Right renal pelvis (tissue), 4 donors: ENCODE data around the gene LPP. TPM values are rescaled to one million over a fixed set of nuclear protein-coding genes. Genes with fewer than 3 reads are reported as not detected.

Experiments
- DNase-seq, 4 donors: peaks; one replicate each; pipeline ENCODE4 v3.0.0-alpha.2; 2013; ENCODE audit warnings: low read depth in 4 of 4, low spot score in 3 of 4, missing footprints in 1 of 4
- polyA plus RNA-seq, 4 donors: library from polyadenylated mRNA; unstranded; fragments of 120-200 nt; gene quantifications; one replicate each; pipeline ENCODE4 v1.2.1, GENCODE V29; 2013; ENCODE audit not compliant: insufficient read length in 4 of 4

LPP gene
- polyA plus RNA-seq, 4 donors: 24.5 to 29.6 (median 25.6) TPM

- DNase-seq: no peak
These were observed 231.3 kb downstream of the LPP start for GRCh38 chr3:188385295-188385694.

- DNase-seq: no peak
These were observed 235.9 kb downstream of the LPP start for GRCh38 chr3:188389711-188390342.

DNA sequence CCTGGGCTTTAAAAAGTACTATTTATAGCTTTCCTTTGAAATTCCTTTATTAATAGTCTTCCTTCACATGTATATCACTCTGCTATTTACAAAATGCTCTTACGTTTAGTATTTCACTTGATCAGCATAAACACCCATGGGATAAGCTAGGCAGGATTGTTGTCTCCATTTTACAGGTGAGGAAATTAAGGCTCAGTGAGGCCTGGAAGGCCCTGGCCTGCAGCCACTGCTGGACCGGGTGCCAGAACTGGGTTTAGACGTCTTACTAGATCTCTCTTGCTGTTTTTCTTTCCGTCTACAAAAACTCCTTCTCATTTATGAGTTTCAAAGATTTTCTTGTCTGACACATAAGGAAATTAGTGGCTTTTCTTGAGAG is 236.4 kb downstream of the LPP start:
- no peak for DNase-seq

- DNase-seq: no peak
These were observed 237.0 kb downstream of the LPP start for GRCh38 chr3:188390775-188391443.

GRCh38 chr3:188391592-188391991 is 237.6 kb downstream of the LPP start:
- DNase-seq: no peak

- no peak for DNase-seq
These were observed 238.1 kb downstream of the LPP start for GRCh38 chr3:188392076-188392475.

- DNase-seq: no peak
These were observed 240.7 kb downstream of the LPP start for GRCh38 chr3:188394623-188395022.

- DNase-seq: no peak
These were observed 242.3 kb downstream of the LPP start for GRCh38 chr3:188396251-188396650.

GRCh38 chr3:188396900-188397299 is 242.9 kb downstream of the LPP start:
- DNase-seq: no peak

- no peak for DNase-seq
These were observed 244.1 kb downstream of the LPP start for GRCh38 chr3:188397766-188398705.

GRCh38 chr3:188400494-188401243 is 246.7 kb downstream of the LPP start:
- no peak for DNase-seq

DNA sequence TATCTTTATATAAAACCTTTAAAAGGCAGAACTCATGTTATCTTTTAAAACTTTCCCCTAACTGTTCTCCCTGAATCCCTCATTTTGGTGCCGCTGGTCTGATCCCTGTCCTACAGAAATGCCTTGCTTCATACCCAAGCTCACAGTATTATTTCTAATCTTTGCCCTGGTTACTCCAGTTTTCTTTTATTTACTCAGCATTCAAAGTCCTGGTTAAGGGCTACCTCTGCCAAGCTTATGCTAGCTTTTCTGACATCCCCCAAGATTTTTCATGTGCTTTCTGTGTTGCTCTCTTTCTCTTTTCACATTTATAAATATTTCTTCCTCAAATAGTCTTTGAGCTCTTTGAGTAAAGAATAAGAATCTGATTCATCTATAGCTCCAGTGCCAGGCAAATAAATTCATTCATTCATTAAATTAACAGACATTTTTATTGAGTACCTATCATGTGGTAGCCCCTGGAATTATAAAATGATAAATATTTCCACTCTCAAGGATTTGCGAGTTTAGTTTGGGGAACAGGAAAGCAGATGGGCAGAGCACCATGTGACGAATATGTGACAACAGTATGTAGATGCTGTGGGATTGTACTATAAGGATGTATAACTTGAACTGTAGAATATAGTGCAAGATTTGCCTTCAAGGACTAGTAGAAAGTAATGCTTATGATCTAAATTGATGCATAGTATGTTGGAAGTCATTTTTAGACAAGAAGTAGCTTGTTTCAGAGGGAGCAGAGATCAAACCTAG is 247.5 kb downstream of the LPP start:
- no peak for DNase-seq

GRCh38 chr3:188402229-188402628 is 248.3 kb downstream of the LPP start:
- no peak for DNase-seq

GRCh38 chr3:188403404-188403803 is 249.4 kb downstream of the LPP start:
- DNase-seq: no peak

DNA sequence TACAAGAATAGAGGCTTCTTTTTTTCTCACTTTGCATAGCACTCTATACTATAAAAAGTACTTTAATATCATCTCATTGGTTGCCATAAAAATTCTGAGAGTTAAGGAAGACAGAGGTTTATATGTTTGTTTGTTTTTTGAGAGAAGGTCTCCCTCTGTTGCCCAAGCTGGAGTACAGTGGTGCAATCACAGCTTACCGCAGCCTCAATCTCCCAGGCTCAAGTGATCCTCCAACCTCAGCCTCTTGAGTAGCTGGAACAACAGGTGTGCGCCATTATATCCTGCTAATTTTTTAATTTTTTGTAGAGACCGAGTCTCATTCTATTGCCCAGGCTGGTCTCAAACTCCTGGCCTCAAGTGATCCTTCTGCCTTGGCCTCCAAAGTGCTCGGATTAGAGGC is 250.2 kb downstream of the LPP start:
- no peak for DNase-seq

DNA sequence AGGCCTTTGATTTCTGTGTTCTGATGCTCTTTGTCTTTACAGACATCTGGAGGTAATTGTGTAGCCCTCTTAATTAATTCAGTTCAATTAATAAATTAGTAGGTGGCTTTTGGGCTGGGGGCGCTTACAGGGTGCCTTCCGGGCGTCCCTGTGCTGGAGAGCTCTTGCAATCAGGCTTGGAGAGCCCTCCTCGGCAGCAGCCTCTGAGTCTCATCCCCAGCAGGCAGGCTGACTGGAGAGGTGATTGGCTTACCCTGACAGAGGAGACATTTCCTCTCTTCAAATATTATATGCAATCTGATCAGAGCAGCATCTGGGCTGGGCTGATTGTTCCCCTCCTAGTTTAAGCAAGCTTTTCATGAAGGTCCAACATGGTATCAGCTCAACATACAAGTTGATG is 250.7 kb downstream of the LPP start:
- no peak for DNase-seq

GRCh38 chr3:188407158-188407880 is 253.4 kb downstream of the LPP start:
- DNase-seq: no peak

- DNase-seq: no peak
These were observed 254.9 kb downstream of the LPP start for GRCh38 chr3:188408831-188409230.

DNA sequence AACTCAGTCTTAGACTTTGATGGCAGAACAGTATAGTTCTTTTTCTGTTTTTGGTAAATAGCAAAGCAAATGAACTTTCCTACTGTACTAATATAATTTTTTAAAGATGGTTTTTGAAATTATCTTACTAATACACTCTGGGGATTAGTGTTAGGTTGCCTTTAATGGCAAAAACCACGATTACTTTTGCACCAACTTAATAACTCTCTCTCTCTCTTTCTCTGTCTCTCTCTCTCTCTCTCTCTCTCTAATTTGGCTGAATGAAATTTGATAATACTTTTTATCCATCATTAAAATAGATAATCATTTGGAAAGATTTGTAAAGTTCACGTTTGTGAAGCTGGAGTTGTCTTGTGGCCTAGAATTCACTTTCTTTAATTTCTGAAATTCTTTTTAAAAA is 257.8 kb downstream of the LPP start:
- no peak for DNase-seq
